ENCODE data around the gene UBQLNL. TPM values are rescaled to one million over a fixed set of nuclear protein-coding genes. Genes with fewer than 3 reads are reported as not detected.

UBQLNL gene
- total RNA-seq, 1 experiment from 2014 or later: not detected

DNA sequence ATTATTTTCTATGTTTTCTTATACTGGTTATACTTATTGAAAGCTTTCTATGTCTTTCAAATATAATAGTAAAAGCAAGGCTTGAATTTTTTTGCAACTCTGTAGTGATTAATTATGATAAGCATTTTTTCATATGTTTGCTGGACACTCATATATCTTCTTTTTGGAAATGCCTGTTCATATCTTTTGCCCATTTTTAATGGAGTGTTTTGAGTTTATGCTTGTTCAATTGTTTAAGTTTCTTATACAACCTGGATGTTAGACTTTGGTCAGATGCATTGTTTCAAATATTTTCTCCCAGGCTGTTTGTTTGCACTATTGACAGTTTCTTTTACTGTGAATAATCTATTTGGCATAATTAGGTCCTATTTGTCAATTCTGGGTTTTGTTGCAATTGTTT is 20.0 kb upstream of the UBQLNL start:
- no peak overlapping the region for H3K4me3 Mint-ChIP-seq
- H3K18ac ChIP-seq (ENCODE audit: insufficient read length, low read depth, low read length): no peak overlapping the region
- no peaks in the 10 kb centered on the region for H4K20me1 ChIP-seq (ENCODE audit: control insufficient read depth, insufficient read depth, insufficient read length)
- H3K79me1 ChIP-seq (ENCODE audit: insufficient read depth, low read depth, low read length, poor library complexity, severe bottlenecking): no peaks in the 10 kb centered on the region
- no peaks in the 10 kb centered on the region for H3K9me3 ChIP-seq (ENCODE audit: control insufficient read depth, low read depth, low read length)
- no peak overlapping the region for H2AK5ac ChIP-seq (ENCODE audit: insufficient read length, low read length)
- no peak overlapping the region for H3K27ac Mint-ChIP-seq
- no peak overlapping the region for H2AFZ ChIP-seq (ENCODE audit: low read length)
- H3K27ac ChIP-seq (ENCODE audit: insufficient read length, low read depth, low read length): no peak overlapping the region
- no peak overlapping the region for H4K91ac ChIP-seq (ENCODE audit: insufficient read length, low read depth, low read length)
- H2BK12ac ChIP-seq (ENCODE audit: insufficient read length, low read depth, low read length): no peak overlapping the region
- no peak overlapping the region for H3K9ac ChIP-seq (ENCODE audit: extremely low read depth, insufficient read length, low read length)
- TF ChIP-seq, protein P1, sequence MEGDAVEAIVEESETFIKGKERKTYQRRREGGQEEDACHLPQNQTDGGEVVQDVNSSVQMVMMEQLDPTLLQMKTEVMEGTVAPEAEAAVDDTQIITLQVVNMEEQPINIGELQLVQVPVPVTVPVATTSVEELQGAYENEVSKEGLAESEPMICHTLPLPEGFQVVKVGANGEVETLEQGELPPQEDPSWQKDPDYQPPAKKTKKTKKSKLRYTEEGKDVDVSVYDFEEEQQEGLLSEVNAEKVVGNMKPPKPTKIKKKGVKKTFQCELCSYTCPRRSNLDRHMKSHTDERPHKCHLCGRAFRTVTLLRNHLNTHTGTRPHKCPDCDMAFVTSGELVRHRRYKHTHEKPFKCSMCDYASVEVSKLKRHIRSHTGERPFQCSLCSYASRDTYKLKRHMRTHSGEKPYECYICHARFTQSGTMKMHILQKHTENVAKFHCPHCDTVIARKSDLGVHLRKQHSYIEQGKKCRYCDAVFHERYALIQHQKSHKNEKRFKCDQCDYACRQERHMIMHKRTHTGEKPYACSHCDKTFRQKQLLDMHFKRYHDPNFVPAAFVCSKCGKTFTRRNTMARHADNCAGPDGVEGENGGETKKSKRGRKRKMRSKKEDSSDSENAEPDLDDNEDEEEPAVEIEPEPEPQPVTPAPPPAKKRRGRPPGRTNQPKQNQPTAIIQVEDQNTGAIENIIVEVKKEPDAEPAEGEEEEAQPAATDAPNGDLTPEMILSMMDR (conservative IDR thresholded peaks at IDR 0.05): no peak
- no peaks in the 10 kb centered on the region for H3K27me3 ChIP-seq (ENCODE audit: insufficient read depth, low read length)
- H3K36me3 Mint-ChIP-seq (ENCODE audit: insufficient read depth in 1 of 3, low read depth in 3 of 3): peaks cover 0 to 6% (median 0%) of the 10 kb centered on the region in 3 experiments; a peak in 2 of 7 replicates
- DNase-seq: no peak
- H2BK20ac ChIP-seq (ENCODE audit: low read depth, low read length, poor library complexity, severe bottlenecking): no peak overlapping the region
- no peak overlapping the region for H2BK120ac ChIP-seq (ENCODE audit: low read depth, low read length, poor library complexity, severe bottlenecking)
- H2BK5ac ChIP-seq (ENCODE audit: insufficient read length, low read length): no peak overlapping the region
- H3K14ac ChIP-seq (ENCODE audit: insufficient read depth, low read length): no peak overlapping the region
- H4K5ac ChIP-seq (ENCODE audit: insufficient read length, low read depth, low read length): no peak overlapping the region
- no peak overlapping the region for H3T11ph ChIP-seq (ENCODE audit: low read length)
- H2BK15ac ChIP-seq (ENCODE audit: low read depth, low read length): no peak overlapping the region
- no peak overlapping the region for H3K4ac ChIP-seq (ENCODE audit: low read depth, low read length)
- H3K4me1 ChIP-seq (ENCODE audit: insufficient read depth, low read length): no peaks in the 10 kb centered on the region
- no peak overlapping the region for H3K56ac ChIP-seq (ENCODE audit: insufficient read length, low read depth, low read length)
- H4K8ac ChIP-seq (replicated peaks; ENCODE audit: insufficient read length, low read depth, low read length): no peak overlapping the region
- H3K4me2 ChIP-seq (ENCODE audit: insufficient read depth, insufficient read length, low read length): no peak overlapping the region
- peaks cover 2% of the 10 kb centered on the region; the same call in 1 of the 2 replicates for H3K27me3 Mint-ChIP-seq (ENCODE audit: low read depth)
- H3K4me1 Mint-ChIP-seq: no peaks in the 10 kb centered on the region
- no peak overlapping the region for H3K23ac ChIP-seq (ENCODE audit: insufficient read length, low read depth, low read length)
- peaks cover 6% of the 10 kb centered on the region in 2 experiments; a peak in 2 of 5 replicates for H3K9me3 Mint-ChIP-seq
- H3K79me2 ChIP-seq (ENCODE audit: insufficient read depth, low read length): no peaks in the 10 kb centered on the region
- no peaks in the 10 kb centered on the region for H3K23me2 ChIP-seq (ENCODE audit: insufficient read length, low read depth, low read length, poor library complexity, severe bottlenecking)
